Endothelial cell of umbilical vein (primary cell): Measurements from ENCODE around the gene CFAP300. TPM values are rescaled to one million over a fixed set of nuclear protein-coding genes. Genes with fewer than 3 reads are reported as not detected.

ENCODE experiments used
- BruUV-seq: library from RNA; stranded (reverse); fragments of 400-500 nt; replicated peaks from 2 replicates; lab custom pipeline; 2021; lab: Mats Ljungman, UMichigan
- CTCF ChIA-PET: fragments of 300-600, 350-600 bp; sonication (Branson Sonifier 250); formaldehyde crosslinking; loops from one replicate; lab custom pipeline; 2021; ENCODE audit warnings: antibody characterized with exemption, inconsistent platforms; lab: Charles Lee
- POLR2A ChIA-PET: fragments of 300-600, 350-600 bp; sonication (Branson Sonifier 250); formaldehyde crosslinking; loops from one replicate; lab custom pipeline; 2021; ENCODE audit warnings: antibody characterized with exemption, inconsistent platforms; lab: Charles Lee
- DNase-seq: peaks from one replicate; pipeline ENCODE4 v3.0.0-alpha.2; 2011; ENCODE audit warnings: low read depth, low spot score
- FAIRE-seq: peaks from 2 replicates; lab custom pipeline; 2011; peaks lifted over from hg19 to GRCh38; lab: Jason Lieb, UNC
- H2AFZ ChIP-seq: 2 replicates; pipeline ENCODE4 v1.6.0; 2012; ENCODE audit warnings: low read depth, low read length, control low read depth, inconsistent platforms
- H3K27ac ChIP-seq: 2 replicates; pipeline ENCODE4 v1.5.1; 2011; ENCODE audit warnings: low read depth, mild to moderate bottlenecking, control low read depth, low read length, moderate library complexity; ENCODE audit not compliant: insufficient read depth
- H3K27me3 ChIP-seq, 2 experiments: 2 replicates each; pipeline versions ENCODE4 v1.6.0 to v1.6.1; 2011; ENCODE audit warnings: low read length in 2 of 2, mixed read lengths in 1 of 2; ENCODE audit not compliant: control insufficient read depth in 2 of 2, insufficient read depth in 2 of 2
- H3K36me3 ChIP-seq, 2 experiments: 2 replicates in 1 of 2; 3 replicates in 1 of 2; pipeline ENCODE4 v1.5.1; 2011; ENCODE audit warnings: low read length in 2 of 2, mild to moderate bottlenecking in 1 of 2, moderate library complexity in 1 of 2; ENCODE audit not compliant: control insufficient read depth in 2 of 2, insufficient read depth in 2 of 2; ENCODE audit errors: extremely low read depth in 1 of 2
- H3K4me1 ChIP-seq: 3 replicates; pipeline ENCODE4 v1.5.1; 2011; ENCODE audit warnings: mild to moderate bottlenecking, low read length; ENCODE audit not compliant: control insufficient read depth, insufficient read depth; ENCODE audit errors: extremely low read depth
- H3K4me2 ChIP-seq: 2 replicates; pipeline ENCODE4 v1.6.1; 2011; ENCODE audit warnings: low read length, control low read depth, mixed read lengths; ENCODE audit not compliant: insufficient read depth
- H3K4me3 ChIP-seq, 3 experiments: fragments of 200-600 bp in 1 of 3; sonication (generic), shearing (Covaris generic) in 1 of 3; replicated peaks in 1 of 3; 2 replicates each; pipeline ENCODE4 v1.5.1; 2011 to 2016; ENCODE audit warnings: control low read depth in 3 of 3, low read length in 3 of 3, mild to moderate bottlenecking in 2 of 3, inconsistent platforms in 1 of 3, low read depth in 1 of 3, moderate library complexity in 1 of 3; ENCODE audit not compliant: insufficient read depth in 1 of 3
- H3K79me2 ChIP-seq: 2 replicates; pipeline ENCODE4 v1.6.0; 2012; ENCODE audit warnings: low read length, inconsistent platforms; ENCODE audit not compliant: control insufficient read depth, insufficient read depth
- H3K9ac ChIP-seq: replicated peaks from 2 replicates; pipeline ENCODE3; 2011; ENCODE audit warnings: low read length, control low read depth; ENCODE audit not compliant: insufficient read depth; ENCODE audit errors: extremely low read depth
- H3K9me1 ChIP-seq: replicated peaks from 3 replicates; pipeline ENCODE4 v1.6.0; 2011; ENCODE audit warnings: mild to moderate bottlenecking, low read length; ENCODE audit not compliant: control insufficient read depth, insufficient read depth; ENCODE audit errors: extremely low read depth
- H3K9me3 ChIP-seq: replicated peaks from 2 replicates; pipeline ENCODE4 v1.5.1; 2012; ENCODE audit warnings: low read length, inconsistent platforms; ENCODE audit not compliant: control insufficient read depth, insufficient read depth
- H4K20me1 ChIP-seq: replicated peaks from 2 replicates; pipeline ENCODE3; 2011; ENCODE audit warnings: mild to moderate bottlenecking, low read length; ENCODE audit not compliant: control insufficient read depth, insufficient read depth; ENCODE audit errors: extremely low read depth
- EZH2 ChIP-seq: IDR thresholded peaks from 2 replicates; pipeline ENCODE4 v1.6.1; 2012; ENCODE audit warnings: borderline replicate concordance, low read depth, mild to moderate bottlenecking, moderate library complexity, low read length, inconsistent platforms; ENCODE audit not compliant: severe bottlenecking
- FOS ChIP-seq: IDR thresholded peaks from 2 replicates; pipeline ENCODE4 v1.6.1; 2011; ENCODE audit warnings: mild to moderate bottlenecking, low read length, moderate library complexity, borderline replicate concordance; ENCODE audit not compliant: insufficient read depth
- GATA2 ChIP-seq: IDR thresholded peaks from 2 replicates; pipeline ENCODE4 v1.7.0; 2011; ENCODE audit warnings: low read depth, mild to moderate bottlenecking, moderate library complexity, mixed read lengths, low read length; ENCODE audit not compliant: insufficient read length, insufficient read depth
- JUN ChIP-seq: IDR thresholded peaks from 2 replicates; pipeline ENCODE4 v1.6.1; 2011; ENCODE audit warnings: borderline replicate concordance, low read depth; ENCODE audit not compliant: insufficient read length, insufficient read depth
- MAX ChIP-seq: IDR thresholded peaks from 2 replicates; pipeline ENCODE4 v1.6.1; 2011; ENCODE audit not compliant: insufficient read depth, insufficient read length
- MYC ChIP-seq: IDR thresholded peaks from one replicate; pipeline ENCODE4 v1.6.1; 2011; ENCODE audit warnings: mild to moderate bottlenecking, low read depth, low read length
- POLR2A ChIP-seq: IDR thresholded peaks from 2 replicates; pipeline ENCODE4 v1.6.1; 2012; ENCODE audit warnings: low read depth, mild to moderate bottlenecking, control low read depth, low read length
- POLR2AphosphoS5 ChIP-seq: IDR thresholded peaks from 2 replicates; pipeline ENCODE4 v1.6.1; 2012; ENCODE audit warnings: low read depth, mild to moderate bottlenecking, control low read depth, low read length, moderate library complexity; ENCODE audit not compliant: insufficient read depth
- dilution Hi-C: fragments of 300-500 bp; cut with MboI; formaldehyde crosslinking; loops from one replicate; pipeline ENCODE4 v1.15.0; 2019; ENCODE audit warnings: low sequenced_read_pairs; ENCODE audit not compliant: extremely low pct_ligation_motif_present
- intact Hi-C: fragments of 100-400 bp; cut with micrococcal nuclease; formaldehyde crosslinking; loops from one replicate; pipeline ENCODE4 v1.10.0; 2022
- polyA plus RNA-seq, 4 experiments: library from polyadenylated mRNA; depleted of rRNA in 3 of 4; stranded (reverse) in 3 of 4; unstranded in 1 of 4; fragments of >200 nt; gene quantifications; 2 replicates each; pipeline versions ENCODE4 v1.2.1 to v1.2.3, GENCODE V29; 2011 to 2012; ENCODE audit warnings: missing spikeins in 1 of 4
- total RNA-seq: library from RNA; stranded (reverse); gene quantifications from 2 replicates; pipeline ENCODE4 v1.2.3, GENCODE V29; 2021
- TF ChIP-seq, protein P1 (sequence below), 2 donors: IDR thresholded peaks; 1 replicate in 1 of 2; 2 replicates in 1 of 2; pipeline ENCODE4 v1.5.1; 2011; ENCODE audit warnings: low read length in 2 of 2, mild to moderate bottlenecking in 2 of 2, moderate library complexity in 2 of 2, control low read depth in 1 of 2, inconsistent platforms in 1 of 2, low read depth in 1 of 2; ENCODE audit not compliant: insufficient read depth in 1 of 2; ENCODE audit errors: extremely low read depth in 1 of 2

CFAP300 gene
- total and polyA plus RNA-seq, 2 donors (not counting 3 experiments of a cell fraction or from before 2014, with no cell fraction given), result 0.07 TPM; not detected in 1

DNA sequence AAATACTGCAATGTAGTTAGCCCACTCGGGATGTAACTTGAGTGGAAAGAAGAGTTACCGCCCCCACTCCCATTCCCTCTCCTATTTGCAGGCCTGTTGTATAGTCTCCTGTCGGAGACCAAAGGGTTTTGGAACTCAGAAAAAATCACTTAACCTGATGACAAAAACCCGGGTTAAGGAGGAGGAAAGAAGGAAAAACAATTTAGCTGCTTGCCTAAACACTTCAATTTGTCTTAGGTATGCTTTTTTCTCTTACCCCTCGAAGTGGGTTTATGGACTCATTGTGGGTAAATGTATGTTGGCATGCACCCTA is 65.2 kb downstream of the CFAP300 start:
- BruUV-seq, result no TSS peak
- peak overlapping the region in 2 of 3 experiments; percentile 56 to 99 for H3K4me3 ChIP-seq
- H3K9me3 ChIP-seq, result no peaks in the 10 kb centered on the region
- CTCF ChIA-PET, result no interaction called here
- POLR2A ChIA-PET, result no interaction called here
- H3K27ac ChIP-seq, result no peak overlapping the region
- dilution Hi-C loops, result no loop called here
- peaks cover 3 to 4% of the 10 kb centered on the region in 2 experiments for H3K36me3 ChIP-seq
- FAIRE-seq (no peak), DNase-seq (no peak)
- peak overlapping the region; percentile 71 for H3K4me2 ChIP-seq
- intact Hi-C loops, result loop anchor here (1.0 to 10.0 kb wide), 5 partner anchors 60 to 682 kb away; partner anchors contain the start of gene MMP1
- peaks cover 6% of the 10 kb centered on the region for H3K79me2 ChIP-seq
- H3K27me3 ChIP-seq, result peaks cover 5 to 30% of the 10 kb centered on the region in 2 experiments
- no peaks in the 10 kb centered on the region for H3K9me1 ChIP-seq
- H3K4me1 ChIP-seq, result peaks cover 13% of the 10 kb centered on the region
- H2AFZ ChIP-seq, result no peak overlapping the region
- TF ChIP-seq MAX (no peak), POLR2AphosphoS5 (no peak), GATA2 (no peak), EZH2 (no peak), FOS (no peak), MYC (no peak), JUN (no peak), POLR2A (no peak)
- TF ChIP-seq, protein P1, sequence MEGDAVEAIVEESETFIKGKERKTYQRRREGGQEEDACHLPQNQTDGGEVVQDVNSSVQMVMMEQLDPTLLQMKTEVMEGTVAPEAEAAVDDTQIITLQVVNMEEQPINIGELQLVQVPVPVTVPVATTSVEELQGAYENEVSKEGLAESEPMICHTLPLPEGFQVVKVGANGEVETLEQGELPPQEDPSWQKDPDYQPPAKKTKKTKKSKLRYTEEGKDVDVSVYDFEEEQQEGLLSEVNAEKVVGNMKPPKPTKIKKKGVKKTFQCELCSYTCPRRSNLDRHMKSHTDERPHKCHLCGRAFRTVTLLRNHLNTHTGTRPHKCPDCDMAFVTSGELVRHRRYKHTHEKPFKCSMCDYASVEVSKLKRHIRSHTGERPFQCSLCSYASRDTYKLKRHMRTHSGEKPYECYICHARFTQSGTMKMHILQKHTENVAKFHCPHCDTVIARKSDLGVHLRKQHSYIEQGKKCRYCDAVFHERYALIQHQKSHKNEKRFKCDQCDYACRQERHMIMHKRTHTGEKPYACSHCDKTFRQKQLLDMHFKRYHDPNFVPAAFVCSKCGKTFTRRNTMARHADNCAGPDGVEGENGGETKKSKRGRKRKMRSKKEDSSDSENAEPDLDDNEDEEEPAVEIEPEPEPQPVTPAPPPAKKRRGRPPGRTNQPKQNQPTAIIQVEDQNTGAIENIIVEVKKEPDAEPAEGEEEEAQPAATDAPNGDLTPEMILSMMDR (IDR thresholded peaks at IDR 0.05; ENCODE audit: extremely low read depth in 1 of 2, insufficient read depth in 1 of 2, low read depth in 1 of 2, low read length in 2 of 2), result no peak
- H3K9ac ChIP-seq, result peak overlapping the region; percentile 53
- peaks cover 23% of the 10 kb centered on the region for H4K20me1 ChIP-seq
